Measurements from ENCODE around the gene NOX5.

The NOX5 gene

DNA sequence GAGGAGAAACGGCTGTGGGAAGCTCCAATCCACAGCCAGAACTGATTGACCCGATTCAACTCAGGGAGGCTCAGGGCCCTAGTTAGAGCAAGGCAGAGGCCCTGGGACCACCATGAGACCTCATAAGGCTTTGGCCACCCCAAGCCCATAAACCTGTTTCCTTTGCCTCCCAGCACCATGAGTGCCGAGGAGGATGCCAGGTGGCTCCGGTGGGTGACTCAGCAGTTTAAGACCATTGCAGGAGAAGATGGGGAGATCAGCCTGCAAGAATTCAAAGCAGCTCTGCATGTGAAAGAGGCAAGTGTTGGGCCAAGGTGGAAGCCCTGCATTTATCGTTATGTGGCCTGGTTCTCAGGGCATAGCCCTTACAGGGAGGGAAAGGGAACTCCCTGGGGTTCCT is 11.9 kb downstream of the NOX5 start:
- no peak for DNase-seq

DNA sequence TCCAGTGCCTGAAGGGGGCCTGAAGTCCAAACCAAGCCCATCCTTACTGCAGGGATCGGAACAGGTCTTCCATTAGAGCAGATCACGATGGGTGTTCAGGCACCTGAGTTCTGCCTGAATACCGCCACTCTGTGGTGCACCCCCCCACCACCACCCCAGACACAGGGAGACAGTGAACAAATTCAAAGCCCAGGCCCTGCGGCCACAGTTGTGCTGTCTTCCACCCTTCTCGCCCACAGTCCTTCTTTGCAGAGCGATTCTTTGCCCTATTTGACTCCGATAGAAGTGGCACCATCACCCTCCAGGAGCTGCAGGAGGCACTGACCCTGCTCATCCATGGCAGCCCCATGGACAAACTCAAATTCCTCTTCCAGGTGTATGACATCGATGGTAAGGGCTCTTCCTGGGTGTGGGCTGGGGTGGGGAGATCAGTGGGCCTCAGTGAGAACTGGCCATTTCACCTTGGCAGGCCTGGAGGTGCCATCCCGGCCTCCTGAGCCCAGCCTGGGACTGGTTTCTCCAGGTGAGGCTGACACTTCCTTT is 13.6 kb downstream of the NOX5 start:
- DNase-seq: no peak

DNA sequence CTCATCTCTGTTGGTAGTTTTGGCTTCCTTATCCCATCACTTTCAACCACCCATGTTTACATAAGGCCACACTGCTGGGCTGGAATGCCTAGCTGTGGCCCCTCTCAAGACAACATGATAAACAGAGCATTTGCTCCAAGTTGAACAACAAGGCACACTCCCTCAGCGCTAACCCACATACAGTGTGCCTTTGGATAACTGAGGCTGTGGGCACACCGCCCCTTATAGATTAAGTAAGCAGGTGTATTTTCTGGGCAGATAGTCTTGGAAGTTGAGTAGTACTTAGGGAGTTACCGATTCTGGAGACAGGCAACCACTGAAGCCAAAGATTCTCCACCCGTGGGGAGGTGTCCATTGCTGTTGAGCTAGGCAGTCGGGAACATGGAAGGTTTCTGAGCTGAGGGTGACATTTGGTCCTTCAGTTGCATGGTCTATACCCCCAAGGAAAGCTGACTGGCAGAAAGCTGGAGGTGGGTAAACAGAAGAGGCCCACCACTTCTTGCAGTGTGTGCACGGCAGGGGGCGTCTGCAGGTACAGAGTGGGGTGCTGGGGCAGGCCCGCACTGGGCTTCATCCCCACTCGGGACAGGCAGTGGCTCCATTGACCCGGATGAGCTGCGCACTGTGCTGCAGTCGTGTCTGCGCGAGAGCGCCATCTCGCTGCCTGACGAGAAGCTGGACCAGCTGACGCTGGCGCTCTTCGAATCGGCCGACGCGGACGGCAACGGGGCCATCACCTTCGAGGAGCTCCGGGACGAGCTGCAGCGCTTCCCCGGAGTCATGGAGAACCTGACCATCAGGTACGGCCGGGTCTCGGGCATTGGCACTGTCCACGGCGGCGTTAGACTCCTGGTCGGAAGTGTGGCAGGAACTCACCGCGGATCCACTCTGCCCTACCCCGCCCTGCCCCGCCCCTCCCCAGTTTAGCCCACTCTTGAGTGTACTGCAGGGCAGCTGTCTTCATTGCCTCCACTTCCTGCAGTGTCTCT is 16.8 kb downstream of the NOX5 start:
- DNase-seq: peak in 1 of 2 experiments; percentile 4

DNA sequence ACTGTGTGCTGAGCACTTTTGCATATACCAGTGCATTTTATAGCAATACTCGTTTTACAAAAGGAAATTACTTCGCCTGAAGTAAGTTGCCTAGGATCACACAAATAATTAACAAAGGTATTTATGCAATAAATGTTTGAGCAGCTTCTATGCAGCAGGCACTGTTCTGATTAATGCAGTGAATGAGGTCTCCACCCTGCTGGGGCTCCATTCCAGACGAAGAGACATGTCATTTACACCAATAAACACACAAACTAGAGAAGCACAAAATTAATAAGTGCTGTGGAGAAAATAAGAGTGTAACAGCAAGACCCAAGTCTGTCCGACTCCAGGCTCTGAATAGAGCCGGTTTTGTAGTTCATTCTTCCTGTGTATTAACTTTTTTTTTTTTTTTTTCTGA is 17.5 kb downstream of the NOX5 start:
- no peak for DNase-seq

DNA sequence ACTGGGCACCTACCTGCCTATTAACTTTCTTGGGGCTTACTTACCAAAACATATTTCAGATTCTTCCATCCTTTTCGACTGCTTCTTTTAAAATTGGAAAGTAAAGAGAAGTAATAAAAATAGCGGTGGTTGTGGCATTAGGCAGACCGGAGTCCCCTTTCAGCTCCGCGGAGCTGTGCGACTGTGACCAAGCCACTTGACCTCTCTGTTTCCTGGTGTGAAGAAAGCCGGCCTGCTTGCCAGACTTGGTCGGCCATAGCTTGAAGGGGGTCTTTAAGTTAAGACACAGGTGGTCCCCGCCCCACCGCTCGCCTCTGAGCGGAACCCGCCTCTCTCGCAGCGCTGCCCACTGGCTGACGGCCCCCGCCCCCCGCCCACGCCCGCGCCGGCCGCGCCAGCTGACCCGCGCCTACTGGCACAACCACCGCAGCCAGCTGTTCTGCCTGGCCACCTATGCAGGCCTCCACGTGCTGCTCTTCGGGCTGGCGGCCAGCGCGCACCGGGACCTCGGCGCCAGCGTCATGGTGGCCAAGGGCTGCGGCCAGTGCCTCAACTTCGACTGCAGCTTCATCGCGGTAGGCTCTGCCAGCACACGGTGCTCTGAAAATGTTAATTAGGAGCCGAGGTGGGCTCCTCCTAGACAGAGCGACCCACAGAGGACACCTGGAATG is 18.3 kb downstream of the NOX5 start:
- DNase-seq: no peak

DNA sequence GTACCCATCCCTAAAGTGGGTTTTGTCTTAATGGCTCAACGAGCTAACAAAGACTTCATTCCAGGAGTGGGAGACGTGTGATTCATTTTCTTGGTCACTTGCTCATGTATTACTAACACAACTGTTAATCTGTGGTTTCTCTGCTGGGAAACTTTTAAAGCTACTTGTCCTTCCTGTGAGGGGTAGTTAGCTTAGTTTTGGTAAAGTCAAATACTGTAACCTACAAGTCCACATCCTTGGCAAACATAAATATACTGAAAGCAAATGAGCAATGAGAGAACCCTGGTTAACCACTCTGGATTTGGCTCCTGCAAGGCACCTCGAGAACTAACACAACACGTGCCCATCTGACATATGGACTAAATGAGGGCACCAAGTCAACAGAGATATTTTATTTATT is 19.9 kb downstream of the NOX5 start:
- no peak for DNase-seq

DNA sequence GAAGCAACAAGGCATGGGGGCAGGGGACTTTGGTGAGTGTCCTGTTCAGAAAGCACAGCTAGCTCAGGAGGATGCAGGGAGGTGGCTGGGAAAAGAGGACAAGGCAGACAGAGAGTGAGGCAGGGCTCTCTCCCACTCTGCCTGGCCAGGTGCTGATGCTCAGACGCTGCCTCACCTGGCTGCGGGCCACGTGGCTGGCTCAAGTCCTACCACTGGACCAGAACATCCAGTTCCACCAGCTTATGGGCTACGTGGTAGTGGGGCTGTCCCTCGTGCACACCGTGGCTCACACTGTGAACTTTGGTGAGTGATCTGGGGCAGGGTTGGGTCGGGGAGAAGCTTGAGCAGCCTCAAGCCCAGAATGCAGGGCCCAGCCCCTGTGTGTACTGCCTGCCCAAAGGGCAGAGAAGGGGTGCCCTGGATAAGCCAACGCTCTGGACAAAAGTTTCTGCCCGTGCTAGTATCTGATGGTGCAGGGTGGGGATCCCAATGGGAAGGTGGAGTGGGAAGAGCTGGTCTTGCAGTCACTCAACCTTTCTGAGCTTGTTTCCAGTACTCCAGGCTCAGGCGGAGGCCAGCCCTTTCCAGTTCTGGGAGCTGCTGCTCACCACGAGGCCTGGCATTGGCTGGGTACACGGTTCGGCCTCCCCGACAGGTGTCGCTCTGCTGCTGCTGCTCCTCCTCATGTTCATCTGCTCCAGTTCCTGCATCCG is 20.9 kb downstream of the NOX5 start:
- DNase-seq: peak in 1 of 2 experiments; percentile 6

DNA sequence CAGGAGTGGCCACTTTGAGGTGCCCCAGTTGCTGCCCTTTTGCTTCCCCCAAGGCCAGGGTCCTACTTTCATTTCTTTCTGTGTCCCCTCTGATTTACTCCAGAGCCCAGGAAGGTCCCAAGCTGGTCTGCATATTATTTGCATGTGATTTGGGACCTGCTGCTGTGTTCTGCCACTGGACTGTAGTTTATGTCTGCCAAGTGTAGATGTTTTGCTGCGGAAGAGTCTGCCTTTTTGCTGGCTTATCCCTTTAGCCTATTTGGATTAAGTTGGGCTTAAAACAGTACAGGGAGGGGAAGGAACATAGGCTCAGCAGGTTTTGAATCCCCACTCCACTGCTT is 21.4 kb downstream of the NOX5 start:
- DNase-seq: no peak

DNA sequence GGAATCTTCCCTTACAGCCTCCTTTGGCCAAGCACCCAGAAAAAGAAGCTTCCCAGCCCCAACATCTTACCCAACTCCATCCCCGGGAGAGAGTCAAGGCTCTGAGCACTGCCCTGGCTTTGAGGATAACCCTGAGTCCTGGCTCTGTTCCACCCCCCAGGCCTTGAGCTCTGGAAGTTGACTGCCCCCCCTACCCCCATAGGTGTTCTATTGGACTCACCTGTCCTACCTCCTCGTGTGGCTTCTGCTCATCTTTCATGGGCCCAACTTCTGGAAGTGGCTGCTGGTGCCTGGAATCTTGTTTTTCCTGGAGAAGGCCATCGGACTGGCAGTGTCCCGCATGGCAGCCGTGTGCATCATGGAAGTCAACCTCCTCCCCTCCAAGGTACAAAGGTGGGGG is 22.3 kb downstream of the NOX5 start:
- no peak for DNase-seq

DNA sequence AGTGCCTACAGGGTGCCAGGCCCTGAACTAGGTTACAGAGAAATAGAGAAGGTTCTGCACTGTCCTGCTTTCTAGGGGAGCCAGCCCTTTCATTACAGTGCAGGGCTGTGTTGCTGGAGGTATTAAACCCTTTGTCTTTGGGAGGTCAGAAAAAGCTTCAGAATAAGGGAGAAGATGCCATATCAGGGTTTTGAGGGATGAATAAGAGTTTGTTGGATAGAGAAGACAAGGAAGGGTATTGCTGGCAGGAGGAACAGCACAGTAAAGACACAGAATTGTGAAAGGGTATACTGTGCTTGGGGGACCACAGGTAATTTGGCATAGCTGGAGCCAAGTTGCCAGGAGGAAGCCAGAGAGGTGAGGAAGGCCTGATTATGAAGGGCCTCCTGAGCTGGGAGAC is 23.0 kb downstream of the NOX5 start:
- no peak for DNase-seq

DNA sequence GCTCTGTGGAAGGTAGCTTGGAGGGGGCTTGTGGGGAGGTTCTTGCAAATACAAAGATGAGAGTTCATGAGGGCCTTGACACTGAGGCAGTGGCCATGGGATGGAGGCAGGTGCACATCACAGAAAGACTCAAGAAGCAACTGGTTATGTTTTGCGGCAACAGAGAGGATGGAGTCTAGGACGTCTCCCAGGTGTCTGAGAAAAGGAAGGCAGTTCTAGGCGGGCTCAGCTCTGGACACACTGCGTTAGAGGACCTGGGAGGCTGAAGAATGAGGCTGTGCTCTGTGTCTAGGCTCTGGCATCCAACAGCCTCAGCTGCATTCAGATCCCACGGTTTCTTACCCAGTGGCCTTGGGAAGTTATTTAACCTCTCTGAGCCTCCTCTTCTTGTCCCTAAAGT is 23.5 kb downstream of the NOX5 start:
- no peak for DNase-seq

DNA sequence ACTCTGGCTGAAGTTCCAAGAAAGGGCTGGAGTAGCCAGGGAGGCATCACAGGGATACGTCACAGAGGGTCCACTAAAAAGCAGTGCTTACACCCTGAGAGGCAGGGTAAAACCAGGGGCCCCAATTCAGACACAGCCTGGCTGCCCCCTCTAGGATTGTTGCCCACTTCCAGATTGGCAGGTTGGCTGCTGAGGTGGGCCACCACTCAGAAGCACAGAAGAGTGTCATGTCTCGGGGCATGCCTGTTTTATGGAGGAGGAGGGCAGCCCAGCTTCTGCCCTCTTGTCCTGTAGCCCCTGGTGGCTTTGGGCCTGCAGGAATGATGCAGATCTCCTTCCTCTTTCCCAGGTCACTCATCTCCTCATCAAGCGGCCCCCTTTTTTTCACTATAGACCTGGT is 24.0 kb downstream of the NOX5 start:
- no peak for DNase-seq

DNA sequence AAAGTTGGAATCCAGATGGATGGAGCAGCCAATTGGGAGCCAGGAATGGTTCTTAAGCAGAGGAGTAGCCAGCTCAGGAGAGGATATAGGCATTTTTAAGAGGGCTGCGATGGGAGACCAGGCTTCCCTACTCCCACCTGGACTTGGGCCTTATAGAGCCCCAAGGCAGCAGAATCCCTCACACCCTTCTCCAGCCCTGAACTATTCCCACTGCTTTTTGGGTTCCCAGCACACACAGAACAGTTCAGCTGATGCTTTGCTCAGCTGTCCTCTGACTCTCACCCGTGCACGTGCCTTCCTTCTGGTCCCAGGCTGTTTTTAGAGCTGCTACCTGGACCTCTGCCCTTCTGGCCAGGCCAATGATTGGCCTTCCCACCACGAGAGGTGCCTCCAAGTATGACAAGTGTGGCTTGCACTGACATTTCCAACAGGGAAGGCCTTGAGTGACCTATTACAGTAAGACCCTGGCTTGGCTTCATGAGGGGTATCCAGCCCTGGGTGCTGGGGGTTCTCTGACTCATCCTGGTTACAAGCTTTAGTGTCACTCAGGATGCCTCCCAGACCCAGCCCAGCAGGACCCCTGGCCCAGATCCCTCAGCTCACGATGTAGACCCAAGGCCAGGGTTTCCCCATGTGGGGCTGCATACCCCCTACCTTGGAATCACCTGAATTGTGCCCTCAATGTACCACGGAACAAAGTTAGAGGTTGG is 25.2 kb downstream of the NOX5 start:
- DNase-seq: no peak

DNA sequence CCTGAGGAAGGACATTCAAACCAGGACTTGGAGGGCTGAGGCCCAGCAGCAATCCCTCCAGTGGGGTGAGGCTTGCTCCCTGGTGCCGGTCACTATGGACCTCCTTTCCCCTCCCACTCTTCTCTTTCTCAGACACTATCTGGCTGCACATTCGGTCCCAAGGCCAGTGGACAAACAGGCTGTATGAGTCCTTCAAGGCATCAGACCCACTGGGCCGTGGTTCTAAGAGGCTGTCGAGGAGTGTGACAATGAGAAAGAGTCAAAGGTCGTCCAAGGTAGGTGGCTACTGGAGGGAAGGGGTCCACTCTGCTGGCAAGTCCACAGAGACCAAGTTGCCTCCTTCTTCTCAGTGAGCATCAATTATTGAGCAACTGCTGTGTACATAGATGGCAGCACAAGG is 28.0 kb downstream of the NOX5 start:
- DNase-seq: no peak

DNA sequence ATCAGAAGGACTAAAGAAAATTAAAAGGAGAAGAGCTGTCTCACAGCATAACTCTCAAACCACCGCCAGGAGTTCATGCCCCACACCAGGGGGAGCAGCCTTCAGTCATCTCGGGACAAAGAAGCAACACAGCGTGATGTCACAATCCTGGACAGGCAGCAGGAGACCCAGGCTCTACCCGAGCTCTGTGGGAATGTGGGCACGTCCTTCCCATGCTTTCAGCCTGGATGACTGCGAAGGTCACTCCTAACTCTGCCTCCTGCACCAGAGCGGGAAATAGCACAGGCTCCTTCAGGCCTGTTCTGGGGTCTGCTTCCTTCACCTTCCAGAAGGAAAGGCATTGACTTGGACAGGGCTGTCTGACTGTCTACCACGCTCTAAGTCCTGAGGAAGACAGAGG is 31.3 kb downstream of the NOX5 start:
- DNase-seq: no peak

DNA sequence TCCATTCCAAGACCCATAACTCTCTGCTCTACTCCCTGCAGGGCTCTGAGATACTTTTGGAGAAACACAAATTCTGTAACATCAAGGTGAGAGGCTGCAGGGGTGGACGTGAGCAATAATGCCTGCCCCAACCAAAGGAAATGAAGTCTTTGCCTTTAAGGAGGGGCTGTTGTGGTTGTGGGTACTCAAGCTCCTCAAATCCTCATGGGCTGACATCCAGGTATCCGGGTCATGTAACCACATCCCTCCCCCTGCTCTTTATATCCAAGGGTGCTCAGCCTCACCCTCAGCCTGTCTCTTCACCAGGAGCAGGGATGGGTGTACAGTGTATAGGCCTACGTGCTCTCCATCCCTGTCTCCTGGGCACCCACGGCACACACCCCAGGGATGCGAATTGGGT is 32.3 kb downstream of the NOX5 start:
- DNase-seq: no peak

DNA sequence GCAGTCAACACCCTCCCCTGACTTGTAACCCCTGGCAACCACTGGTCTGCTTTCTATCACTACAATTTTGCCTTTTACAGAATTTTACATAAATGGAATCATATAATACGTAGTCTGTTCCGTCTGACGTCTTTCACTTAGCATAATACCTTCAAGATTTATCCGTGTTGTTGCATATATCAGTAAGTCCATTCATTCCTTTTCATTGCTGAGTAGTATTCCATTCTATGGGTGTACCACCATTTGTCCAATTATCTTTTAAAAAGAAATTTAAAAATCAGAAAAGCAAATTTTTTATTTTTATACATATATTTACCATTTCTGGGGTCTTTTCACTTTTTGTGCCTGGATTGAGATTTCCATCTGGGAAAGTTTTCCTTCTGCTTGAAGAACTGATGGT is 35.5 kb downstream of the NOX5 start:
- DNase-seq: no peak

DNA sequence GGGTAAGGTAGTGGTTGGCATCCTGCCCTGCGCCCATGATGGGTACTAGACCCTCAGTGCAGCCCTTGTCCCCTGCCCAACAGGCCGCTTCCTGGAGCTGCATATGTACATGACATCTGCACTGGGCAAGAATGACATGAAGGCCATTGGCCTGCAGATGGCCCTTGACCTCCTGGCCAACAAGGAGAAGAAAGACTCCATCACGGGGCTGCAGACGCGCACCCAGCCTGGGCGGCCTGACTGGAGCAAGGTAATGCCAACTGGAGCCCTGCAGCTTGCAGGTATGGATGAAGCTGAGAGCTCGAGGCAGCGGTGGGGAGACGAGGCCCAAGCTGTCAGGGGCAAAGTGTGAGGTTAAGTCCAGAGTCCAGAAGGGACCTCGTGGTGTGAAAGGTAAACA is 40.8 kb downstream of the NOX5 start:
- no peak for DNase-seq

DNA sequence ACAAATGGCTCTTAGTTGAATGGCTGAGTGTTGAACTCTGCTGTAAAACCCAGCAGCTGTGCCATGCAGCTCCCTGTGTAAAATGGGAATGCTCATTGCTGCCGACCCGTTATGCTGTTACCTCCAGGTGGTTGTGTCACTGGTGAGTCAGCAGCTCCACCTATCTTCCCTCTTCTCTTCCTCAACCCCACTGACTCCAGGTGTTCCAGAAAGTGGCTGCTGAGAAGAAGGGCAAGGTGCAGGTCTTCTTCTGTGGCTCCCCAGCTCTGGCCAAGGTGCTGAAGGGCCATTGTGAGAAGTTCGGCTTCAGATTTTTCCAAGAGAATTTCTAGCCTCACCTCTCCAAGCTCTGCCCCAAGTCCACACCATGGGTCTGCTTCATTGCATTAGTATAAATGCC is 41.9 kb downstream of the NOX5 start:
- no peak for DNase-seq

DNA sequence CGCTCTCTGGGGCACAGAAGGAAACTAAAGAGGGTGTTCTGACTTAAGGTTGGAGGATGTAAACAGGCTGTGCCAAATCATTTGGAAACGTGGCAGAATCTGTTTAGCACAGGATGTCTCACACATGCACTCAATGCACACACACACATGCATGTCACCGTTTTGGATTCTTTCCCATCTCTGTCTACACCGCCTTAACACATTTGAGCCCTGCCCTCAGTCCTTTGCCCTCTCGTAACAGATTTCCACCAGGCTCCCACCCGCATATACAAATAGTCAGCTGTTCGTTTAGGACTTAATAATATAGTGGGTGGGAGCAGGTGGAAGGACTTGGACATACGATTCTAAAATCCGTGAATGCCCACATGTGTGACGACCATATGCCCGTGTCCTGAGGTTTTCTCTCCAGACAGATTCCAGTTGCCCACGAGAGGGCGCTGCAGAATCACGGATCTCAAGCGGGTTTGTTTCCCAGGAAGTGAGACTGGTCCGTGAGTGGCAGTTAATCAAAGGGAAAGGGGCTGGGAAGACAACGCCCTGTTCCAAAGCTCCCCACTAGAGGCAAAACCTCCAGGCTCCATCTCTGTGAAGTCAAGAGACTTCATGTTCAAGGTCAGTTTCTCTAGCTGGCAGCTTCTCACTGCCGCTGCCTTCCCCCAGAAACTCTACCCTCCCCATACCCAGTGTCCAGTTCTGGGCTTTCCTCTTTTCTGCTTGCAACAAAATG is 44.5 kb downstream of the NOX5 start:
- DNase-seq: peak; percentile 91 to 95

DNA sequence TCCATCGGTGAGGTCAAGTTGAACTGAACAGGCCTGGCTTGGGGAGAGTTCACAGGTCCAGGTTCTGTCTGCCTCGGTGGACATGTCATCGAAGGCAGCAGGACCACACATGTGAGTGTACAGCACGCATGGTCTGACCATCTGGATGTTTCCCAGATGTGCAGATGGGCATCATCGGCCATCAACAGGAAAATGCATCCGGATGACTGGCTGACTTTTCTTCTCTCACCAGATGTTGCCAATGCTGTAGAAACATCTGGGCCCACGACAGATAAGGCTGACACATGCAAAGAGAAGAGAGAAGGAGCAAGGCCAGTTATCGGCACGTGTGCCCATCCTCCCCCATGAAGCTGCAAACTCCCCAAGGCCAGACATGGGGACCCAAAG is 45.1 kb downstream of the NOX5 start:
- no peak for DNase-seq

DNA sequence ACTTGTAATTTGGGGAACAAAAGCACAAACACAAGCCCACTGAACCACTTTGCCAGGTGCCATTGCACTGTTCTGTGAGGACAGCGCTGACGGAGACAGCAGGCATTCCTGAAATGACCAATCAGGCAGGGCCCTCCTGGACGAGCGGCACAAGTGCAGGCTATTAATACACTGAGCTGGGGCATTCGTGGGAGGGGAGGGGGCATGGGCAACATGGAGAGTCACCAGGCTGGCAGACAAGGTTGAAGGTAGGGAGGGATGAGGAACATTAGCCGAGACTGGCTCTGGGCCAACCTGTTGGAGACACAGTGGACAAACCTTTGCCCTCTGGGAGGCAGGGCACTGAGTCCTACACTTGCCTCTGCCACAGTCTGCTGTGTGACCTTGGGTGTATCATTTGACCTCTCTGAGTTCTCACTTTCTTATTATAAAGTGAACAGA is 45.6 kb downstream of the NOX5 start:
- DNase-seq: no peak

Measured in NCI-H446 (cell line).